Peyer's patch (tissue), 4 donors: ENCODE data around the gene OR10A5. TPM values are rescaled to one million over a fixed set of nuclear protein-coding genes. Genes with fewer than 3 reads are reported as not detected.
"Not testable (repeated sequence)": the region's sequence is repeated elsewhere in the genome, so short reads cannot be mapped to it uniquely, and the experiment has no call there.

Experiments used
- DNase-seq, 3 donors: peaks; one replicate each; pipeline ENCODE4 v3.0.0-alpha.2; 2017 to 2019
- H3K27ac ChIP-seq, 4 donors: fragments of 200-600 bp; sonication (generic); one replicate each; pipeline ENCODE4 v1.5.1; 2016 to 2019
- H3K27me3 ChIP-seq, 2 donors: fragments of 200-600 bp; sonication (generic); one replicate each; pipeline ENCODE4 v1.5.1; 2019
- H3K36me3 ChIP-seq, 3 donors: fragments of 200-600 bp; sonication (generic); one replicate each; pipeline ENCODE4 v1.5.1; 2016 to 2019
- H3K4me1 ChIP-seq, 4 donors: fragments of 200-600 bp; sonication (generic); one replicate each; pipeline ENCODE4 v1.5.1; 2016 to 2019
- H3K4me3 ChIP-seq, 4 donors: fragments of 200-600 bp; sonication (generic); 1 replicate in 3 of 4; 2 replicates in 1 of 4; pipeline ENCODE4 v1.5.1; 2016 to 2019; ENCODE audit warnings: mild to moderate bottlenecking in 1 of 4
- H3K9me3 ChIP-seq, 4 donors: fragments of 200-600 bp; sonication (generic); one replicate each; pipeline ENCODE4 v1.5.1; 2016 to 2019; ENCODE audit warnings: mild to moderate bottlenecking in 1 of 4
- CTCF ChIP-seq, 6 experiments: fragments of 450-650 bp in 4 of 6; fragments of 200-600 bp in 2 of 6; sonication (generic) in 1 of 6; IDR thresholded peaks; one replicate each; pipeline ENCODE4 v1.5.1; 2017 to 2019; ENCODE audit warnings: antibody characterized with exemption in 6 of 6, mild to moderate bottlenecking in 3 of 6, moderate library complexity in 1 of 6
- POLR2A ChIP-seq, 2 donors: fragments of 450-650 bp; IDR thresholded peaks; one replicate each; pipeline ENCODE4 v1.5.1; 2017; ENCODE audit warnings: antibody characterized with exemption in 2 of 2, mild to moderate bottlenecking in 2 of 2, moderate library complexity in 2 of 2
- total RNA-seq, 4 donors: library from RNA; depleted of rRNA; stranded (reverse); fragments of >200 nt; gene quantifications; one replicate each; pipeline ENCODE4 v1.1.0, GENCODE V29; 2016

OR10A5 gene
- total RNA-seq, 4 donors from 2014 or later = not detected

GRCh38 chr11:6875761-6876160, 30.3 kb downstream of the OR10A5 start:
- H3K27me3 ChIP-seq = no peaks in the 10 kb centered on the region
- no peaks in the 10 kb centered on the region for H3K4me1 ChIP-seq
- H3K9me3 ChIP-seq = no peaks in the 10 kb centered on the region
- TF ChIP-seq POLR2A (IDR thresholded peaks at IDR 0.05) (no peak), CTCF (IDR thresholded peaks at IDR 0.05) (no peak)
- H3K36me3 ChIP-seq = no peaks in the 10 kb centered on the region
- no peak overlapping the region for H3K27ac ChIP-seq
- DNase-seq = no peak
- H3K4me3 ChIP-seq = no peak overlapping the region

- Histone ChIP-seq H3K27me3 (no peaks in the 10 kb centered on the region), H3K9me3 (no peaks in the 10 kb centered on the region), H3K4me3 (no peak within 1 kb of the TSS), H3K27ac (no peak within 1 kb of the TSS), H3K36me3 (no peaks in the 10 kb centered on the region), H3K4me1 (no peaks in the 10 kb centered on the region)
- TF ChIP-seq POLR2A (IDR thresholded peaks at IDR 0.05) = no peak
- no peak for TF ChIP-seq CTCF (IDR thresholded peaks at IDR 0.05)
- no peak for DNase-seq
Measured at GRCh38 chr11:6876325-6876724, 30.8 kb downstream of the OR10A5 start, which contains the start of gene OR10A4. Gene OR10A4 (plus strand): TSS chr11:6876625. CDS start chr11:6876648, 23 bp downstream.

- TF ChIP-seq POLR2A (IDR thresholded peaks at IDR 0.05) (no peak), CTCF (IDR thresholded peaks at IDR 0.05) (no peak)
- Histone ChIP-seq H3K36me3 (no peaks in the 10 kb centered on the region), H3K4me1 (no peaks in the 10 kb centered on the region), H3K27me3 (no peaks in the 10 kb centered on the region), H3K4me3 (no peak overlapping the region), H3K27ac (no peak overlapping the region), H3K9me3 (no peaks in the 10 kb centered on the region)
- no peak for DNase-seq
Measured at GRCh38 chr11:6876914-6877313, 31.4 kb downstream of the OR10A5 start.

GRCh38 chr11:6882751-6883150, 37.3 kb downstream of the OR10A5 start:
- no peaks in the 10 kb centered on the region for H3K9me3 ChIP-seq
- TF ChIP-seq CTCF (IDR thresholded peaks at IDR 0.05) (no peak), POLR2A (IDR thresholded peaks at IDR 0.05) (no peak)

GRCh38 chr11:6887711-6888110, 42.2 kb downstream of the OR10A5 start:
- H3K9me3 ChIP-seq, H3K27ac ChIP-seq, H3K4me3 ChIP-seq, H3K4me1 ChIP-seq, H3K27me3 ChIP-seq, DNase-seq, H3K36me3 ChIP-seq: not testable (repeated sequence)

More at GRCh38 chr11:6882751-6883150, 37.3 kb downstream of the OR10A5 start:
- H3K27ac ChIP-seq = no peak overlapping the region
- no peak overlapping the region for H3K4me3 ChIP-seq
- no peaks in the 10 kb centered on the region for H3K27me3 ChIP-seq
- H3K4me1 ChIP-seq = no peaks in the 10 kb centered on the region
- DNase-seq = no peak
- no peaks in the 10 kb centered on the region for H3K36me3 ChIP-seq

GRCh38 chr11:6888830-6889229, 43.3 kb downstream of the OR10A5 start:
- no peak overlapping the region for H3K27ac ChIP-seq
- no peaks in the 10 kb centered on the region for H3K4me1 ChIP-seq
- no peaks in the 10 kb centered on the region for H3K27me3 ChIP-seq
- no peak for DNase-seq
- no peak overlapping the region for H3K4me3 ChIP-seq
- no peaks in the 10 kb centered on the region for H3K36me3 ChIP-seq
- H3K9me3 ChIP-seq = no peaks in the 10 kb centered on the region
- TF ChIP-seq POLR2A (IDR thresholded peaks at IDR 0.05) (no peak), CTCF (IDR thresholded peaks at IDR 0.05) (no peak)
